GM06990 (cell line): ENCODE data around the gene ARHGAP31.

Experiments
- DNase-seq: peaks from one replicate; pipeline ENCODE4 v3.0.0-alpha.2; 2011; ENCODE audit not compliant: insufficient read length; ENCODE audit errors: extremely low read depth
- H3K27me3 ChIP-seq: replicated peaks from 2 replicates; pipeline ENCODE4 v1.6.0; 2011; ENCODE audit warnings: low read length; ENCODE audit not compliant: control insufficient read depth, insufficient read depth
- H3K36me3 ChIP-seq: 2 replicates; pipeline ENCODE4 v1.5.1; 2011; ENCODE audit warnings: low read length; ENCODE audit not compliant: control insufficient read depth, insufficient read depth
- H3K4me3 ChIP-seq: replicated peaks from 2 replicates; pipeline ENCODE4 v1.5.1; 2011; ENCODE audit warnings: low read depth, mild to moderate bottlenecking, control low read depth, low read length
- TF ChIP-seq, protein P1 (sequence below): IDR thresholded peaks from 2 replicates; pipeline ENCODE4 v1.5.1; 2011; ENCODE audit warnings: low read length, control low read depth, mild to moderate bottlenecking, inconsistent platforms; ENCODE audit not compliant: insufficient read depth, poor library complexity, severe bottlenecking

ARHGAP31 gene

DNA sequence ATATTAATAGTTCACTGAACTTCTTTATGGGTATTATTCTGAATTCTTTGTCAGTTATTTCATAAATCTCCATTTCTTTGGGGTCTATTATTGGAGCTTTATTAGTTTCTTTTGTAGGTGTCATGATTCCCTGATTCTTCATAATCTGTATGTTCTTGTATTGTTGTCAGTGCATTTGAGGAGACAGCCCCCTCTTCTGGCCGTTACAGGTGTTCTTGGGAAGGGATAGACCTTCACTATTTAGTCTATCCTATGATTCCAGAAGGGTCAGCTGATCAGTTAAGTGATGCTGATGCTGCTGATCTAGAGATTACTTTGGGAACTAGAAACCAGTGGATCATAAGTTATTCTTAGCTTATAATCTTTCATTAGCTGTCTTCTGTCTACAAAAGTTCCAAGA lies 134.4 kb downstream of the ARHGAP31 start:
- peaks cover 11% of the 10 kb centered on the region for H3K36me3 ChIP-seq
- no peak for DNase-seq
- TF ChIP-seq, protein P1, sequence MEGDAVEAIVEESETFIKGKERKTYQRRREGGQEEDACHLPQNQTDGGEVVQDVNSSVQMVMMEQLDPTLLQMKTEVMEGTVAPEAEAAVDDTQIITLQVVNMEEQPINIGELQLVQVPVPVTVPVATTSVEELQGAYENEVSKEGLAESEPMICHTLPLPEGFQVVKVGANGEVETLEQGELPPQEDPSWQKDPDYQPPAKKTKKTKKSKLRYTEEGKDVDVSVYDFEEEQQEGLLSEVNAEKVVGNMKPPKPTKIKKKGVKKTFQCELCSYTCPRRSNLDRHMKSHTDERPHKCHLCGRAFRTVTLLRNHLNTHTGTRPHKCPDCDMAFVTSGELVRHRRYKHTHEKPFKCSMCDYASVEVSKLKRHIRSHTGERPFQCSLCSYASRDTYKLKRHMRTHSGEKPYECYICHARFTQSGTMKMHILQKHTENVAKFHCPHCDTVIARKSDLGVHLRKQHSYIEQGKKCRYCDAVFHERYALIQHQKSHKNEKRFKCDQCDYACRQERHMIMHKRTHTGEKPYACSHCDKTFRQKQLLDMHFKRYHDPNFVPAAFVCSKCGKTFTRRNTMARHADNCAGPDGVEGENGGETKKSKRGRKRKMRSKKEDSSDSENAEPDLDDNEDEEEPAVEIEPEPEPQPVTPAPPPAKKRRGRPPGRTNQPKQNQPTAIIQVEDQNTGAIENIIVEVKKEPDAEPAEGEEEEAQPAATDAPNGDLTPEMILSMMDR: no peak
- no peaks in the 10 kb centered on the region for H3K27me3 ChIP-seq
- H3K4me3 ChIP-seq: no peak overlapping the region

DNA sequence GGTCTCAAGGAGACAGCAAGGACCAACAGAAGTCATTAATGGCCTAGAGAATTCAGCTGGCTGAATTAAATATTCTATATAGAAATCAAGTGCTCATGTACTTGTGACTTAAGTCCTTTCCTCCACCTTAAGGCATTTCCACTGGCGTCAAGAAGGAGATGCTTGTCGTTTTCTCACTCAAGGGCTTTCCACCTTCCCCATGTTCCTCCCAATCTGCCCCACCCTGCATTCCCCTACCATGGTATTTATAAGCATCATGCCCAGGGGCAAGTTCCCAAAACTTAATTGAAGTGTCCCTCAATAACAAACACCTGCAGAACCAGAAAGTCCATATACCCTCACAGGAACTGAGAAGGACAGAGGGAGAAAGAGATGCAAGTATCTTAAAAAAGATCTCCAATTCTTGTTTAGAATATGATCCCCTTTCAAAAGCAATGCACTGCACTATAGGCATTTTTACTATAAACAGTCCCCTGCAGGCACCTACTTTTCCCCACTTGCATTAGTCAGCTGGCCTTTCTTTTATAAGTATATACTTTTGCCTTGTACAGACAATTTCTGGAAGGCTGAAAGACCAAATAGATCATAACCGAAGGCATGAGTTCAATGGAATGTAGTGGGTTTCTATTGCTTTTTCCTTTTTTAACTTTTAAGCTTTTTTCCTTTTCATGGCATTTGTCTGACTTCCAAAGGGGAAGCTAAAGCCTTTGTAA lies 139.6 kb downstream of the ARHGAP31 start:
- peaks cover 23% of the 10 kb centered on the region for H3K36me3 ChIP-seq
- no peak for DNase-seq

DNA sequence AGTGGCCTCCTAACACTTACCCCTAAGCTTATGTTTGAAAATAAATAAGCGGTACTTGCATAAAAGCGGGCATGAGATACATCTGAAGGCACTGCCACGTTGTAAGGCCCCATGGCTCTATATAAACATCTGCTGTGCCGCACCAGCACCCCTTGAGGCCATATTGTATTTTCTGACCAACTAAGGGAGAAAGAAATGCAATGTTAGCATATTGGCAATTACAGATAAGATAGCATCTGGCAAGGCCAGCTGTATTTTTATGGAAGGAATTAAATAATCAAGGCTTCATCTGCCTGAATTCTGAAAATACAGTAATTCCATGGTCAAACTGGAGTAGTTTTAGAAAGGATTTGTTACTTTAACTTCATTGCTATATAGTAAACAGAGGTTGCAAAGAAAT lies 140.5 kb downstream of the ARHGAP31 start:
- TF ChIP-seq, protein P1: no peak
- Histone ChIP-seq H3K27me3 (no peaks in the 10 kb centered on the region), H3K36me3 (peaks cover 21% of the 10 kb centered on the region), H3K4me3 (no peak overlapping the region)
- no peak for DNase-seq

More for the DNA sequence above, 139.6 kb downstream of the ARHGAP31 start:
- TF ChIP-seq, protein P1: no peak
- Histone ChIP-seq H3K27me3 (no peaks in the 10 kb centered on the region), H3K4me3 (no peak overlapping the region)

DNA sequence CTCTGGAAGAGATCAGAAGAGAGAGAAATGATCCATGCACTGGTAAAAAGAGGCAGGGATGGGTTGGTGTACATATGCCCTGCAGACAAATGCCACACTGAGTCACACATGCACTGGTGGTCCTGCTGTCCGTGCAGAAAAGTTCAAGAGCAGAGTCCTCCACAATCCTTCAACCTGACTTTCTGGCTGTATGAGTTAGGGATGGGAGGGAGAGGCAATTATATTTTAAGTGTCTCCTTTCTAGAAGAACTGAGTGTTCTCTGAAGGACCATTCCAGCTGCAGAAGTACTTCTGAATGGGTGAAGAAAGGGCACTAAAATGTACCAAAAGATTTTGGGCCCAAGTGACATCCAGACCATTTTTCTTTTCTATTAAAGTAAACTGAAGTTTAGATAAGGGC lies 142.8 kb downstream of the ARHGAP31 start:
- no peak overlapping the region for H3K4me3 ChIP-seq
- no peak for DNase-seq
- H3K36me3 ChIP-seq: peaks cover 16% of the 10 kb centered on the region
- TF ChIP-seq, protein P1: no peak
- H3K27me3 ChIP-seq: no peaks in the 10 kb centered on the region

DNA sequence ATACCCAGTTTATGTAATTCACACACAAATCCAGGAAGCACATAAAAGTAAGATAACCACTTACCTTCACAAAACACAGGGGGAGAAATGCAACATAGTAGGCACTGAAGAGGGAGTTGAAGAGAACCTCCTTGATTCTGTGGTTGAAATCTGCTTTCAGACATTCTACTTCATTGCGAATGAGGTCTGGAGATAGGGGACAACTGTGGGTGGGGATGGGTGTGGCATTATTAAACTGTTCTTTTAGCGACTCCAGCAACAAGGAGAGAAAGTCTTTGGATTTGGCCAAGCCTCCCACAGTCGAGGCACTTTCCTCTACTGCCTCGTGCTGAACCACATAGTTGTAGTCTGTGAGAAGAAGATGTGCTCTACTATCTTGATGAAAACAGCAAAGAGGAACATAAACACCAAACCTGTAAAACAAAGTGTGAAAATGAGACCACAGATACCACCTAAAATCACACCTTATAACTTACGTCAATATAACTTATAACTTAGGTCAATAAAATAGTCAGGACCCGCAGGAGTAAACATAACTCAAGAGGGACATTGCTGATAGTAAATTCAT lies 143.6 kb downstream of the ARHGAP31 start:
- no peaks in the 10 kb centered on the region for H3K27me3 ChIP-seq
- H3K4me3 ChIP-seq: no peak overlapping the region
- H3K36me3 ChIP-seq: peaks cover 18% of the 10 kb centered on the region
- no peak for DNase-seq
- TF ChIP-seq, protein P1: no peak

DNA sequence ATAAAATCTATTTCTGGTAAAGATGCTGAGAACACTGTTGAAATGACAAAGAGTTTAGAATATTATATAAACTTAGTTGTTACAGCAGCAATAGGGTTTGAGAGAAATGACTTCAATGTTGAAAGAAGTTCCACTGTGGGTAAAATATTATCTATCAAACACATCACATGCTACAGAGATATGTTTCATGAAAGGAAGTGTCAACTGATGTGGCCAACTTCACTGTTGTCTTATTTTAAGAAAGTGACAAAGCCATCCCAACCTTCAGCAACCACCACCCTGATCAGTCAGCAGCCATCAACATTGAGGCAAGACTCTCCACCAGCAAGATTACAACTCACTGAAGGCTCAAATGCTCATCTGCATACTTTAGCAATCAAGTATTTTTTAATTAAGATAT lies 149.0 kb downstream of the ARHGAP31 start:
- Histone ChIP-seq H3K4me3 (no peak overlapping the region), H3K27me3 (no peaks in the 10 kb centered on the region), H3K36me3 (peaks cover 11% of the 10 kb centered on the region)
- DNase-seq: no peak
- TF ChIP-seq, protein P1: no peak
